CD4-positive, alpha-beta T cell treated with Interleukin-6 at 100 ng/mL for 8 hours (primary cell): Measurements from ENCODE around the gene XPC.
"Not testable (repeated sequence)": the region's sequence is repeated elsewhere in the genome, so short reads cannot be mapped to it uniquely, and the experiment has no call there.

Experiments used
- DNase-seq: peaks from one replicate; pipeline ENCODE4 v3.0.0-alpha.2; 2020; ENCODE audit warnings: mixed read lengths, low spot score

Gene XPC

DNA sequence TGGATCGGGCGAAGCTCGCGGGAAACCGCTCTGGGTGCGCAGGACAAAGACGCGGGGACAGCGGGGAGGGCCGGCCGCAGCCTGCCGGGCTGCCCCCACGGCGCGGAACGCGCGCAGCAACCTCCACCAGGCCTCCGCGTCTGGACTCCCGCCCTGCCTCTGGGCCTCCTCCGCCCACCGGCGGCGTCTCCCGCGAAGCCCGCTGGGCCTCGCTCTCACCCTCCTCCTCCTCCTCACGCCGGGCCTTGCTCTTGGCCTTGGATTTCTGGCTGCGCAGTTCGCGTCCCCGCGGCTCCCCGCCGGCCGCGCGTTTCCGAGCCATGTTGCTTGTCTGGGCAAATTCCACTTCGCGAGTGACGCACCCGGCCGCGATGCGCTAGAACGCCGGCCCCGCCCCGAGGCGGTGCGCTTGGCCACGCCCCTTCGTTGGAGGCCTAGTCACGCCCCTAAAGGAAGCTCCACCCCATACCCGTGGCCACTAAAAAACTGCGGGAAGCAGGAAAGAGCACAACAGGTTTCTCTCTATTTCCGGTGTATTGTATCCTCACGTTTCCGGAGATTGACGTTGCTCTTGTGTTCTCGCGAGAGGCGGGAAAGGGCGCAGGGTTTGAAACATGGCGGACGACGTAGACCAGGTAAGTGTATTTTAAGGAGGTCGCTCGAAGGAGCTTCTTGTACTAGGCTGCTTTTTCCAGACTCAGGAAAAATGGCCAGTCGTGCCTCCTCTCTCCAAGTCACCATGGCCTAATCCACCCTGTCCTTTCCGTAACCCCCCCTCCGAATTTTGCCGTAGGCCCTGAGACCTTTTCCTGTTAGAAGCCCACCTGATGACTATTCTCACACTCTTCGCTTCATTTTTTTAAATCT is at the start of gene XPC, which contains the start of gene LSM3:
TSS of gene XPC (minus strand) at position 355 of the 867 bp plus-strand sequence. CDS start at position 322, 33 bp downstream.
TSS of gene LSM3 (plus strand) at position 571 of the 867 bp plus-strand sequence. CDS start at position 615, 44 bp downstream.
- DNase-seq = peak; percentile 97

- DNase-seq = no peak
Observed at GRCh38 chr3:14227856-14228255, 49.5 kb upstream of the XPC start.

GRCh38 chr3:14226351-14226750 is 48.0 kb upstream of the XPC start:
- DNase-seq = not testable (repeated sequence)

- no peak for DNase-seq
Observed at GRCh38 chr3:14225421-14225820, 47.0 kb upstream of the XPC start.

- no peak for DNase-seq
Observed at GRCh38 chr3:14224895-14225294, 46.5 kb upstream of the XPC start.

DNA sequence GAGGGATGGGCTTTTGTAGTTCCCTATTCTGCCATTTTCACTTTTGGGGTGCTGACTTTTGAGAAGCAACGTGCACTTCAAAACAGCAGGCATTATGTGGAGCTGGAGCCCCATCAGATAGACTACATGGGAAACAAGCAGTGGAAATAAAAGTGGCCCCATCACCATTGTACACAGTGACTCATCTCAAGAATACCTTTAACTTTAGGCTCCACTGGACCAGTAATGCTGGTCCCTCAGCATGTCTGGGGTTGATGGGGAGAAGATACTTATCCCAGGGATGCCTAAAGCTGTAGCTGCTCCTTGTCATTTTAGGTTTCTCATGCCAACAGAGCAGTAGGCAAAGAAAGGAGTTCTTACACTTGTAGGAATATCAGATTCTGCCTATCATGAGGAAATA is 45.2 kb upstream of the XPC start:
- DNase-seq = no peak

GRCh38 chr3:14222900-14223594 is 44.6 kb upstream of the XPC start:
- no peak for DNase-seq

DNA sequence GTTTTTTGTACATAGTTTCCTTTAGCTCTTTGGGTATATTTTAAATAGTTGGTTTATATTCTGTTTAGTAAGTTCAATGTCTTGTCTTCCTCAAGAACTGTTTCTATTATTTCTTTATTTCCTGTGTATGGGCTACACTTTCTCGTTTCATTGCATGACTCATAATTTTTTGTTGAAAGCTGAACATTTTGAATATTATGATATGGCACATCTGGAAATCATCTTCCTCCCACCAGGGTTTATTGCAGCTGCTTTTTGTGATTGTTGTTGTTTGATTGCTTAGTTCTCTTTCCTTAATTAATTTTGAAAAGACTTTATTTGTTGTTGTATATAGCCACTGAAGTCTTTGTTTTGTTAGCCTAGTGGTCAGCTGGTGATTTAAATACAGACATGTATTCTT is 44.1 kb upstream of the XPC start:
- DNase-seq = no peak

- DNase-seq = no peak
Observed at GRCh38 chr3:14221902-14222301, 43.5 kb upstream of the XPC start.

- no peak for DNase-seq
Observed at GRCh38 chr3:14220933-14221332, 42.5 kb upstream of the XPC start.

- no peak for DNase-seq
Observed at GRCh38 chr3:14218355-14218754, 40.0 kb upstream of the XPC start.

DNA sequence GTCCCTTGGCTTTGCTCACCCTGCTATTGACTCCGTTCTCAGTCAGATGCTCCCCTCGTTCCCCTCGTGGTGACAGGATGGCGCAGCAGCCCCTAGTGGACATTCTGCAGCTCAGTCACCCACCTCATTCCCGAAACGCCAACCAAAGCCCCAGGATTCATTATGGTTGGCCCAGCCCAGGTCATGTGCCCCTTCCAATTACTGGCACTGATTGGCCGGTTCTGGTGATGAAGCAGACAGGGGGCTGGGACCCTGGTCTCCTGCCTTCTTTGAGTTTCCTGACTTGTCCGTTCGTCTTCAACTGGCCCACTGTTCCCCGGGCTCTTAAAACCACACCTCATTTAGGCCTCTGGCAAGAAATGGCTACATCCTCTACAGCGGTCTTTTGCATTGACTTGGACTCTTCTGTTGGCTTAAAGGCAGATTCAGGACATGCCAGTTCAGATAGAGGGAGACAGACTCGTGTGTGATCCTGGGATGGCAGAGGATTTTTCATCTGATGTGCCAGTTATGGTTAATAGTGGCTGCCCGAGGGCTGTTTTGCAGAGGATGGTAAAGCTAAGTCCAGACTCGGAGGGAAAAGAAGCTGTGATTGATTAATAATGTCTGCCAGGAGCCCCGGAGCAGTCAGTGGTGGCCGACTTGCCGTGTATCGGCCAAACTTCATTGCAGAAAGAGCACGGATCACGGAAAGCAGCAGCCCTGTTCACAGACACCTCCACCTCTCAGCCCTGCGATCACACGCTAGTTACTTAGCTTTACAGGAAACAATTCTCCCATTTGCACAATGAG is 38.1 kb upstream of the XPC start:
- no peak for DNase-seq

DNA sequence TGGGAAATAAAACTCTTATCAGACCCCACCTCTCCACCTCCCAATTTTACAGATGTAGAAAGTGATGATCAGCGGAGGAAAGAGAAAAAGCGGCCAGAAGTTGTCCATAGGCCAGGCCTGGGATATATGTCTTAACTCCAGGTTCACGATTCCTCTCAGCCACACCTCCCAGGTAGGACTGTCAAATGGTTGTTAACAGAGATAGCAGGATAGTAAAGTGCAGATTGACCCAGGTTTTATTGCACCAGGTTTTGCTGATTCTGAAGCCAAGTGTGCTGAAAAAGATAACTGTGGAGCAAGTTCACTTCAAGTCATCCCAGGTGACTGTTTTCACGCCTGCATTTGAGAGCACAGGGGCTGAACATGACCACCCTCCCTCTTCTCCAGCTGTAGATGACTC is 36.4 kb upstream of the XPC start:
- DNase-seq = no peak

DNA sequence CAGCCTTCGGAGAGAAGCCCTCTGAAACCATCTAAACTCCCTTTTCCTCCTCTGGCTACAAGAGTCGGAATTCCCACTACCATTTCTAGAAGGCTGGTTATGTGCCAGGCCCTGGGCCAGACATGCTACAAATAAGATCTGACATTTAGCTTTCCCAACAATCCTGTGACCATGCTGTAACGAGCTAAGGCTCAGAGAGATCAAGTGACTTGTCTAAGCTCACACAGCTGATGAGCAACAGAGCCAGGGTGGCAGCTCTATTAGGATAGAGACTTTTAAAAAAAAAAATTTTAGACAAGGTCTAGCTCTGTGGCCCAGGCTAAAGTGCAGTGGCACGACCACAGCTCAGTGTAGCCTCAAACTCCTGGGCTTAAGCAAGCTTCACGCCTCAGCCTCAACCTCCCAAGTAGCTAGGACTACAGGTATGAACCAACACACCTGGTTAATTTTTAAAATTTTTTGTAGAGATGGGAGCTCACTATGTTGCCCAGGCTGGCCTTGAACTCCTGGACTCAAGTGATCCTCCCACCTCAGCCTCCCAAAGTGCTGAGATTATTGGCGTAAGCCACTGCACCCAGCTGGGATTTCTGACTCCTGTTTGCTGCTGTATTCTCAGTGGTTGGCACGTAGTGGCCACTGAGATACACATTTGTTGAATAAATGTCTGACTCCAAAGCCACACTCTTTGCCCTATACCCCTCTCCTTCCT is 34.8 kb upstream of the XPC start:
- DNase-seq = no peak

DNA sequence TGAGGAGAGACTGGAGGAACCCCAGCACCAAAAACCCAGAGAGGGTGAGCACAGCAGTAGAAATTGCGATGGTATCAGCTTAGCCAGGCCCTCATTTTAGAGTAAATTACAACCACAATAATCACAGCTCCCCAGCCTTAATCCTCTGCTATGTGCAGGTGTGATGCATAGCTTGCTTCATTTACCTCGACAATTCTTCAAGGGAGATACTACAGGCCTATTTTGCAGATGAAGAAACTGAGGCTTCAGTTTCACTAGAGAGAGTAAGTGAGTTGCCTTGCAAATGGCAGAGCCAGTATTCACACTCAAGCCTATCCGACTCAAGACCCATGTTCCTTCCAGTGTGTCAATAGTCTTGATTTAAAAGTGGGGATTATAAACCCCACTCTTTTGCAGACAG is 33.6 kb upstream of the XPC start:
- no peak for DNase-seq

GRCh38 chr3:14211621-14212020 is 33.2 kb upstream of the XPC start:
- DNase-seq = no peak

GRCh38 chr3:14210843-14211594 is 32.6 kb upstream of the XPC start:
- DNase-seq = no peak

DNA sequence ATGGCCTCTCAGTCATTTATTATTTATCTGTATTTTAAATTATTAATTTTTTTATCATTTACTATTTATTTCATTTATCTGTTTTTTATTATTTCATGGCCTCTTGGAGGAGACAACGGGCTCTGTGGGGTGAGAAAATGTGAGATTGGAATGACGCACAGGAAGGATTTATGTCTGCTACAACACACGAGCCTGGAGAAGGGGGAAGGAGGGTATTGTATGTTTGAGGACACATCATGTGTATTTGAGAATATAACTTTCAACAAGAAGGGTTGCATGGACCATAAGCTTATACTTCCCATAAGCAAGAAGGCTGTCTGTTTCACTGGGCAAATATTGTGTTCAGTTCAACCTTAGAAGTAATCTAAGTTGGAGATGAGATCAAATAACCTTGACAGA is 31.9 kb upstream of the XPC start:
- DNase-seq = no peak

DNA sequence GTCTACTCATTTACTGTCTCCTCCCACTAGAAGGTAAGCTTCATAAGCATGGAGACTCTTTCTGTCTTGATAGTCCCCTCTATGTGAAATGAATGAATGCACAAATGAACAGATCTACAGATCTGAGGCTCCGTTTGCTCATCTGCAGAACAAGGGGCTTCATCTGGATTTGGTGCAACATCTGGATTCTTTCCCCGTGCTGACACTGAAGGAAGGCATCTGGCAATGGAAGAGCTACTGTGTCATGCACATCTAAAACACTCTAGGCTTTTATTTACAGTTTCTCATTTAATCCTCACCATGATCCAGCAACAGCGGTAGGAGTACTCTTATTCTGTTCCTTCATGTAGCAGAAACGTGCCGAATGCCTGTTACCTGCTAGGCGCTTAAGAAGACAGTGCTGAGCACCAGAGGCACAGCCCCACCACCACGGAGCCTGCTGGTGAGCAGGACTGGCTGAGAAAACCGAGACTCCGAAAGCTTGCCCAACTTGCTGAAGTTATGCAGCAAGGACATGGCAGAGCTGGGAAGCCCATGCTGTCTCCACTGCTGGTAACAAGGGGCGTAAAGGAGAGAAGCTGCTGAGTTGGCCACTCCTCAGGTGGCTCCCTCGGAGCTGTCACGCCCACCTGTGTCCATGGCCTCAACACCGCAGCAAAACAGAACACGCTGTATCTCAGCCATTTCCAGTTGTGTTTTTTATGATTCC is 31.3 kb upstream of the XPC start:
- no peak for DNase-seq

- DNase-seq = no peak
Observed at GRCh38 chr3:14208977-14209394, 30.6 kb upstream of the XPC start.
